Measurements from ENCODE around the gene CHCHD6. TPM values are rescaled to one million over a fixed set of nuclear protein-coding genes. Genes with fewer than 3 reads are reported as not detected.

Gene CHCHD6
- total and polyA plus RNA-seq, 4 donors, result 2.0 to 5.1 (median 3.9) TPM

DNA sequence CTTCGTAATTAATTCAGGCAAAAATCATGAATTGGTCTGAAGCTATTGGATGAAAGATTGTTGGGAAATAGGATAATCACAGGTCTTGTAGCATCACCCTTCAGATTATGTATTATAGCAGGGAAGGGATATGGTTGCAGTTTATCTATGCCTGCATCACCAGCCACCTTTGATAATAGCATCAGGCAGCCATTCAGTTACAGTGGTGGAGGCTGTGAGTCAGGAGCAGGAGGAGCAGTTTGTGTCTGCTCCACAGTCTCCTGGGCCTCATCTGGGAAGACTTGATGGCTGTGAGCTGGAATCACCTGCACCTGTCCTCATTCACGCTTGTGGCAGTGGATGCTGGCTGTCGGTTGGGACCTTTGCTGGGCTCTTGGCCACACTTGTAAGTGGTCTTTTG is 174.6 kb downstream of the CHCHD6 start:
- Histone ChIP-seq H3K36me3 (ENCODE audit: control insufficient read depth in 4 of 4, insufficient read depth in 3 of 4, low read depth in 1 of 4, low read length in 3 of 4) (no peaks in the 10 kb centered on the region), H3K27me3 (ENCODE audit: control insufficient read depth in 4 of 4, insufficient read depth in 4 of 4, low read length in 3 of 4) (no peaks in the 10 kb centered on the region), H3K9me3 (ENCODE audit: control insufficient read depth in 4 of 4, low read length in 3 of 4) (no peaks in the 10 kb centered on the region), H3K9ac (ENCODE audit: low read depth in 1 of 2, low read length in 2 of 2) (no peak overlapping the region), H3K27ac (ENCODE audit: low read depth in 1 of 2, low read length in 2 of 2) (no peak overlapping the region), H3K4me1 (ENCODE audit: control insufficient read depth in 4 of 4, insufficient read depth in 4 of 4, low read length in 3 of 4) (no peaks in the 10 kb centered on the region), H3K4me3 (ENCODE audit: low read depth in 1 of 3, low read length in 3 of 3) (no peak overlapping the region)
- no peak for DNase-seq (ENCODE audit: low spot score)
- TF ChIP-seq, protein P1, sequence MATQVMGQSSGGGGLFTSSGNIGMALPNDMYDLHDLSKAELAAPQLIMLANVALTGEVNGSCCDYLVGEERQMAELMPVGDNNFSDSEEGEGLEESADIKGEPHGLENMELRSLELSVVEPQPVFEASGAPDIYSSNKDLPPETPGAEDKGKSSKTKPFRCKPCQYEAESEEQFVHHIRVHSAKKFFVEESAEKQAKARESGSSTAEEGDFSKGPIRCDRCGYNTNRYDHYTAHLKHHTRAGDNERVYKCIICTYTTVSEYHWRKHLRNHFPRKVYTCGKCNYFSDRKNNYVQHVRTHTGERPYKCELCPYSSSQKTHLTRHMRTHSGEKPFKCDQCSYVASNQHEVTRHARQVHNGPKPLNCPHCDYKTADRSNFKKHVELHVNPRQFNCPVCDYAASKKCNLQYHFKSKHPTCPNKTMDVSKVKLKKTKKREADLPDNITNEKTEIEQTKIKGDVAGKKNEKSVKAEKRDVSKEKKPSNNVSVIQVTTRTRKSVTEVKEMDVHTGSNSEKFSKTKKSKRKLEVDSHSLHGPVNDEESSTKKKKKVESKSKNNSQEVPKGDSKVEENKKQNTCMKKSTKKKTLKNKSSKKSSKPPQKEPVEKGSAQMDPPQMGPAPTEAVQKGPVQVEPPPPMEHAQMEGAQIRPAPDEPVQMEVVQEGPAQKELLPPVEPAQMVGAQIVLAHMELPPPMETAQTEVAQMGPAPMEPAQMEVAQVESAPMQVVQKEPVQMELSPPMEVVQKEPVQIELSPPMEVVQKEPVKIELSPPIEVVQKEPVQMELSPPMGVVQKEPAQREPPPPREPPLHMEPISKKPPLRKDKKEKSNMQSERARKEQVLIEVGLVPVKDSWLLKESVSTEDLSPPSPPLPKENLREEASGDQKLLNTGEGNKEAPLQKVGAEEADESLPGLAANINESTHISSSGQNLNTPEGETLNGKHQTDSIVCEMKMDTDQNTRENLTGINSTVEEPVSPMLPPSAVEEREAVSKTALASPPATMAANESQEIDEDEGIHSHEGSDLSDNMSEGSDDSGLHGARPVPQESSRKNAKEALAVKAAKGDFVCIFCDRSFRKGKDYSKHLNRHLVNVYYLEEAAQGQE (IDR thresholded peaks at IDR 0.05), result no peak
- no peak for TF ChIP-seq EGR1 (IDR thresholded peaks at IDR 0.05; ENCODE audit: low read depth in 2 of 2)
- WGBS, result 98% methylated on average over 3 of the region's 3 CpGs

DNA sequence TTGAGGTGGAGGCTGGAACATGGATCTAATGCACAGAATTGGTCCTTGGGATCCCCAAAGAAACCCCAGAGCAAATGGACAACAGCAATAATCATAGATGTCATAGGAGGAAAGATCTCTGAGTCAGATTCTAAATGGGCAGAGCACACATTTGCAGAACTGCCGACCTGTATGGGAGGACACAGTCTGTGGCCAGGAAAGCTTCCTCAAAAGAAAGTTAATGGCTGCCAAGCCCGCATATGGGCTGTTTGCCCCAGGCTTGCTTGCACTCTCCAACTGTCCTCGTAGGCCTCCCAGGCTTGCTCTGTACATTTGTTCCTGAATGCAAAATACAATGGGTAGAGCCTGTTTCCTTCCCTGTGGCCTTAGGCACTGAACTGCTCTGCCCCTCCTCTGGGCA is 176.9 kb downstream of the CHCHD6 start:
- 88% methylated on average over 3 of the region's 3 CpGs for WGBS
- Histone ChIP-seq H3K27me3 (ENCODE audit: control insufficient read depth in 4 of 4, insufficient read depth in 4 of 4, low read length in 3 of 4) (no peaks in the 10 kb centered on the region), H3K36me3 (ENCODE audit: control insufficient read depth in 4 of 4, insufficient read depth in 3 of 4, low read depth in 1 of 4, low read length in 3 of 4) (no peaks in the 10 kb centered on the region), H3K4me1 (ENCODE audit: control insufficient read depth in 4 of 4, insufficient read depth in 4 of 4, low read length in 3 of 4) (no peaks in the 10 kb centered on the region), H3K4me3 (ENCODE audit: low read depth in 1 of 3, low read length in 3 of 3) (no peak overlapping the region), H3K27ac (ENCODE audit: low read depth in 1 of 2, low read length in 2 of 2) (no peak overlapping the region), H3K9me3 (ENCODE audit: control insufficient read depth in 4 of 4, low read length in 3 of 4) (no peaks in the 10 kb centered on the region), H3K9ac (ENCODE audit: low read depth in 1 of 2, low read length in 2 of 2) (no peak overlapping the region)
- TF ChIP-seq, protein P2, sequence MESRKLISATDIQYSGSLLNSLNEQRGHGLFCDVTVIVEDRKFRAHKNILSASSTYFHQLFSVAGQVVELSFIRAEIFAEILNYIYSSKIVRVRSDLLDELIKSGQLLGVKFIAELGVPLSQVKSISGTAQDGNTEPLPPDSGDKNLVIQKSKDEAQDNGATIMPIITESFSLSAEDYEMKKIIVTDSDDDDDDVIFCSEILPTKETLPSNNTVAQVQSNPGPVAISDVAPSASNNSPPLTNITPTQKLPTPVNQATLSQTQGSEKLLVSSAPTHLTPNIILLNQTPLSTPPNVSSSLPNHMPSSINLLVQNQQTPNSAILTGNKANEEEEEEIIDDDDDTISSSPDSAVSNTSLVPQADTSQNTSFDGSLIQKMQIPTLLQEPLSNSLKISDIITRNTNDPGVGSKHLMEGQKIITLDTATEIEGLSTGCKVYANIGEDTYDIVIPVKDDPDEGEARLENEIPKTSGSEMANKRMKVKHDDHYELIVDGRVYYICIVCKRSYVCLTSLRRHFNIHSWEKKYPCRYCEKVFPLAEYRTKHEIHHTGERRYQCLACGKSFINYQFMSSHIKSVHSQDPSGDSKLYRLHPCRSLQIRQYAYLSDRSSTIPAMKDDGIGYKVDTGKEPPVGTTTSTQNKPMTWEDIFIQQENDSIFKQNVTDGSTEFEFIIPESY (IDR thresholded peaks at IDR 0.05), result no peak
- TF ChIP-seq FOXA1 (IDR thresholded peaks at IDR 0.05) (no peak), HNF4G (IDR thresholded peaks at IDR 0.05) (no peak), RXRA (IDR thresholded peaks at IDR 0.05) (no peak), SP1 (IDR thresholded peaks at IDR 0.05) (no peak), NR2F2 (IDR thresholded peaks at IDR 0.05) (no peak)
- TF ChIP-seq, protein P3, sequence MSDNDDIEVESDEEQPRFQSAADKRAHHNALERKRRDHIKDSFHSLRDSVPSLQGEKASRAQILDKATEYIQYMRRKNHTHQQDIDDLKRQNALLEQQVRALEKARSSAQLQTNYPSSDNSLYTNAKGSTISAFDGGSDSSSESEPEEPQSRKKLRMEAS (IDR thresholded peaks at IDR 0.05), result no peak
- TF ChIP-seq, protein P4, sequence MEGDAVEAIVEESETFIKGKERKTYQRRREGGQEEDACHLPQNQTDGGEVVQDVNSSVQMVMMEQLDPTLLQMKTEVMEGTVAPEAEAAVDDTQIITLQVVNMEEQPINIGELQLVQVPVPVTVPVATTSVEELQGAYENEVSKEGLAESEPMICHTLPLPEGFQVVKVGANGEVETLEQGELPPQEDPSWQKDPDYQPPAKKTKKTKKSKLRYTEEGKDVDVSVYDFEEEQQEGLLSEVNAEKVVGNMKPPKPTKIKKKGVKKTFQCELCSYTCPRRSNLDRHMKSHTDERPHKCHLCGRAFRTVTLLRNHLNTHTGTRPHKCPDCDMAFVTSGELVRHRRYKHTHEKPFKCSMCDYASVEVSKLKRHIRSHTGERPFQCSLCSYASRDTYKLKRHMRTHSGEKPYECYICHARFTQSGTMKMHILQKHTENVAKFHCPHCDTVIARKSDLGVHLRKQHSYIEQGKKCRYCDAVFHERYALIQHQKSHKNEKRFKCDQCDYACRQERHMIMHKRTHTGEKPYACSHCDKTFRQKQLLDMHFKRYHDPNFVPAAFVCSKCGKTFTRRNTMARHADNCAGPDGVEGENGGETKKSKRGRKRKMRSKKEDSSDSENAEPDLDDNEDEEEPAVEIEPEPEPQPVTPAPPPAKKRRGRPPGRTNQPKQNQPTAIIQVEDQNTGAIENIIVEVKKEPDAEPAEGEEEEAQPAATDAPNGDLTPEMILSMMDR (IDR thresholded peaks at IDR 0.05; ENCODE audit: low read depth, low read length, missing input control), result no peak
- DNase-seq (ENCODE audit: low spot score), result no peak

DNA sequence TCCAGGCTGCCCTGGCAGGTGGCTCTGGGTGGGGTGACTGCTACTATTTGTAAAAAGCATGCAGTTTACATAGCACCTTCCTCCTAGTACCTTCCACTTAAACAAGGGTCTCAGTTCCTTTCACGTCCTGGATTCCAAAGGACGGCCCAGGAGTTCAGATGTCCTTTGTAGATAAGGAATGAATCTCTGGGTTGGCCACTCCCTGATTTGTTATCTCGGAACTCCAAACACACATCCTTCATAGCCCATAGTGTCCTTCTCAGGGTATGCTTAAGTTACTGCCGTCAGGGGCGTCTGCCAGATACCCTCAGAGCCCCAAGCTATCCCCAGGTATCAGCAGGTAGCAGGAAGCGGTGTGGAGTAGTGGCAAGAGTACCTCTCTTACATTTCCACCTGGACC is 177.8 kb downstream of the CHCHD6 start:
- WGBS, result 95% methylated on average over 6 of the region's 6 CpGs
- TF ChIP-seq, protein P4 (IDR thresholded peaks at IDR 0.05; ENCODE audit: low read depth, low read length, missing input control), result no peak
- TF ChIP-seq HNF4G (IDR thresholded peaks at IDR 0.05) (no peak), SP1 (IDR thresholded peaks at IDR 0.05) (no peak), EGR1 (IDR thresholded peaks at IDR 0.05; ENCODE audit: low read depth in 2 of 2) (no peak), RAD21 (IDR thresholded peaks at IDR 0.05) (no peak), GABPA (IDR thresholded peaks at IDR 0.05 in 1 of 2, conservative IDR thresholded peaks at IDR 0.05 in 1 of 2) (no peak), TAF1 (conservative IDR thresholded peaks at IDR 0.05) (no peak)
- TF ChIP-seq, protein P3 (IDR thresholded peaks at IDR 0.05), result no peak
- TF ChIP-seq, protein P2 (IDR thresholded peaks at IDR 0.05), result no peak
- TF ChIP-seq, protein P5, sequence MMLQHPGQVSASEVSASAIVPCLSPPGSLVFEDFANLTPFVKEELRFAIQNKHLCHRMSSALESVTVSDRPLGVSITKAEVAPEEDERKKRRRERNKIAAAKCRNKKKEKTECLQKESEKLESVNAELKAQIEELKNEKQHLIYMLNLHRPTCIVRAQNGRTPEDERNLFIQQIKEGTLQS (IDR thresholded peaks at IDR 0.05), result no peak

More for the DNA sequence above, 177.8 kb downstream of the CHCHD6 start:
- Histone ChIP-seq H3K4me1 (ENCODE audit: control insufficient read depth in 4 of 4, insufficient read depth in 4 of 4, low read length in 3 of 4) (no peaks in the 10 kb centered on the region), H3K4me3 (ENCODE audit: low read depth in 1 of 3, low read length in 3 of 3) (no peak overlapping the region), H3K27me3 (ENCODE audit: control insufficient read depth in 4 of 4, insufficient read depth in 4 of 4, low read length in 3 of 4) (no peaks in the 10 kb centered on the region), H3K27ac (ENCODE audit: low read depth in 1 of 2, low read length in 2 of 2) (no peak overlapping the region), H3K36me3 (ENCODE audit: control insufficient read depth in 4 of 4, insufficient read depth in 3 of 4, low read depth in 1 of 4, low read length in 3 of 4) (no peaks in the 10 kb centered on the region), H3K9ac (ENCODE audit: low read depth in 1 of 2, low read length in 2 of 2) (no peak overlapping the region), H3K9me3 (ENCODE audit: control insufficient read depth in 4 of 4, low read length in 3 of 4) (no peaks in the 10 kb centered on the region)
- DNase-seq (ENCODE audit: low spot score), result no peak

Data from liver (tissue), 9 donors.